Stimulated activated CD4-positive, alpha-beta T cell treated with anti-CD3 and anti-CD28 coated beads, Interleukin-1b, Interleukin-23, amount 100 ng/mL, for 48 hours (primary cell): Measurements from ENCODE around the gene PELI3.
"Not testable (repeated sequence)": the region's sequence is repeated elsewhere in the genome, so short reads cannot be mapped to it uniquely, and the experiment has no call there.

ENCODE experiments used
- DNase-seq: peaks from one replicate; pipeline ENCODE4 v3.0.0-alpha.2; 2020

The PELI3 gene

GRCh38 chr11:66448523-66448922, 18.2 kb upstream of the PELI3 start:
- DNase-seq, result no peak

DNA sequence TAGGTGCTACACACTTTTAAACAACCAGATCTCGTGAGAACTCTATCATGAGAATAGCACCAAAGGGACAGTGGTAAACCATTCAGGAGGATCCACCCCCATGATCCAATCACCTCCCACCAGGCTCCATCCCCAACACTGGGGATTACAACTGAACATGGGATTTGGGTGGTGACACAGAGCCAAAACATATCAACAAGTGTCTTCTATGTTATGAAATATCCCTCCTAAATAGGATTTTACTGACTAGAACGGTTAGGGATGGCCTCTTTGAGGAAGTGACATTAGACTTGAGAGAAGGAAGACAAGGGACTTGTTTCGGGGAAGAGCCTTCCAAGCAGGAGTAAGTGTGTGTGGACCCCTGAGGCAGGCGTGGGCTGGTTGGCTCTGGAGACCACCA, 16.1 kb upstream of the PELI3 start:
- no peak for DNase-seq

GRCh38 chr11:66451663-66452062, 15.0 kb upstream of the PELI3 start:
- no peak for DNase-seq

DNA sequence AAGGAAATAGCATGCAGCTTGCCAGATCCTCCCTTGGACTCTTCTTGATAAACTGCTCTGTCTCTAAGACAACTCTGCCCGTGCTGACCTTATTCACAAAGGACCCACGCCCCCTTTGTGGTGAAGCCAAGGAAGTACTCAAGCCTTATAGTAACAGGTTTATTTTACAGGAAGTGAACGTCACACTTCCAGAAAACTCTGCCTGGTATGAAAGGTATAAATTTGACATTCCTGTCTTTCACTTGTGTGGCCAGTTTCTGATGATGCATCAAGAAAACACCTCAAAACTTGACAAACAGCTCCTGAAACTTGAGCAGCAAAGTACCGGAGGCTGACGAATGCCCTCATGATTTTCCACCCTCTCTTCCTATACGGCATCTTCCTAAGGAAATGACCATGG, 12.5 kb upstream of the PELI3 start:
- no peak for DNase-seq

DNA sequence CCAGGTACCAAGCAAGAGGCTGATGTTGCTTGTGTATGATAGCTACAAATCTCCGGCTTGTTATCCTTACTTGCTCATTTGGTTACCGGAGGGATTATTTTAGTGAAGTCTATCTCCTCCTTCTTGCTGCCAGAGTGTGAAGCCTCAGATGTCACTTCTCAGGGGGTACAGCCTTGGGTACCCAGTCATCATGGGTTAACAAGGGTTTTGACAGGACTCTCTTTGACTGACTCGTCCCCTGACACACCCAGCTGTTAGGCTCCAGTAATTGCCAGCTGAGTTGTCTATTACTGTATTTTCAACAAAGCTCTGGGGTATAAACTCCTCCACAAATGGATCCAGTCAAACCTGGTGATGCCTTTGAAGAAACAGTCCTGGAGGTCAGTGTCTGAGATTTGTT, 11.9 kb upstream of the PELI3 start:
- no peak for DNase-seq

GRCh38 chr11:66457826-66458225, 8.9 kb upstream of the PELI3 start:
- DNase-seq, result no peak

DNA sequence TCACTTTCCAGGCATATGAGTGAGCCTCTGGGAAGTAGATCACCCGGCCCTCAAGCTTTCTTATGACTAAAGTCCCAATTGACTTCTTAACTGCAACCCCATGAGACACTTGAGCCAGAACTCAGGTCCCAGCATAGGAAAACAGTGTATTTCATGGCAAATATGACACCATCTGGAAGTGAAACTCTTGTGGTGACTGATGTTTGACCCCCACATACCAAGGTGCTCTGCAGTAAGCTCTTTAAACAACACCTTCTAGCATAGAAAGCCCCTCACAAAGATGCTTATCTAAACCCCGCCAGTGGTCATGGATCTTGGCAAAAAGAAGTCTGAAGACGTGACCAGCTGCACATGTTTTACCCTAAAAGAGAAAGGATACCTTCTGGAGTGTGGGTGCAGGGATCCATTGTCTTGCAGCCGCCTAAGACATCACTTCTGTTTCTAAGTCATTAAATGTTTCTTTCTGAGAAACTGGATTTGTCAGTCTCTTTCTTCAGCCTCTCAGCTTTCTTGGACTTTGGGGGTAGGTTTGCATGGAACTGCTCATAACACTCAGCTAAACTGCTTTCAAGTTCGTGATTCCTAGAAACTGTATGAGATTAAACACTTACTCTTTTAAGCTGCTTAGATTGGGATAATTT, 7.4 kb upstream of the PELI3 start:
- no peak for DNase-seq

GRCh38 chr11:66462010-66462409, 4.7 kb upstream of the PELI3 start:
- DNase-seq, result no peak

- DNase-seq, result no peak
Measured at GRCh38 chr11:66462911-66463310, 3.8 kb upstream of the PELI3 start.

- DNase-seq, result not testable (repeated sequence)
Measured at GRCh38 chr11:66464116-66464515, 2.6 kb upstream of the PELI3 start.

- no peak for DNase-seq
Measured at GRCh38 chr11:66464916-66465315, 1.8 kb upstream of the PELI3 start.

DNA sequence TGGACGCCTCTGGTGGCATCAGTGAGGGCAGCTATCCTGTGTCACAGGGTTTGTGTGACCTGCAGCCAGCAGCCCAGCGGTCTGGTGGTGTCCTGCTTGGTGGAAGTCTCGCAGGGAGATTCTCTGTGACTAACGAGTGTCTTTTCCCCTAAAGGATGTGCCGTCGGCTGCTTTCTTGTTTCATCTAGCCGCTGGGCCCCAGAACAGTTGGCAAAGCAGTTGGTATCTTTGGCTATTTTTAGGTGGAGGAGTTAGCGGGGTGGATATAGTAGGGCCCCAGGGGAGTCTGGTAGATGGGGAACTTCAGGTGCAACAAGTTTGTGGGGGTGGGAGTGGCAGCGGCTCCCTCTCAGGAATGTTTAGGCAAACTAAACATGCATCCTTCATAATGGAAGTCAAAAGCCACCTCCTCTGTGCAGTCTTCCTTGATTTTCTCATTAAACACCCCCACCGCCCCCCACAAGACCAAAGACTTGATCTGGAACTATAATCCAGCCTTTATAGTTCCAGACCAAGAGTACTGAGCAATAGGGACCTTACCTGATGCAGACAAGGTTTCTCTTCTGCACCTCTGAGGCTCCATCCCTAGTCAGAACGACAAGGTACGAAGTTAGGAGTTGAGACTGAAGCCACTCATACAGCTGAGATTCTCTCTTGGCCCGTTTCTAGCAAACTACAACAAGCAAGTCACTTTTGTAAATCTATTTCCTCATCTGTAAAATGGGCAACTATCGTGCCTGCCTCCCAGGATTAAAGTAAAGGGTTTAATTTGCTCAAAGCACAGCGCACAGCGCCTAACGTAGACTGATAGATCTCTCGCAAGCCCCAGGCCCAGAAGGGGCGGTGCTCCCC, 1.1 kb upstream of the PELI3 start:
- DNase-seq, result no peak

DNA sequence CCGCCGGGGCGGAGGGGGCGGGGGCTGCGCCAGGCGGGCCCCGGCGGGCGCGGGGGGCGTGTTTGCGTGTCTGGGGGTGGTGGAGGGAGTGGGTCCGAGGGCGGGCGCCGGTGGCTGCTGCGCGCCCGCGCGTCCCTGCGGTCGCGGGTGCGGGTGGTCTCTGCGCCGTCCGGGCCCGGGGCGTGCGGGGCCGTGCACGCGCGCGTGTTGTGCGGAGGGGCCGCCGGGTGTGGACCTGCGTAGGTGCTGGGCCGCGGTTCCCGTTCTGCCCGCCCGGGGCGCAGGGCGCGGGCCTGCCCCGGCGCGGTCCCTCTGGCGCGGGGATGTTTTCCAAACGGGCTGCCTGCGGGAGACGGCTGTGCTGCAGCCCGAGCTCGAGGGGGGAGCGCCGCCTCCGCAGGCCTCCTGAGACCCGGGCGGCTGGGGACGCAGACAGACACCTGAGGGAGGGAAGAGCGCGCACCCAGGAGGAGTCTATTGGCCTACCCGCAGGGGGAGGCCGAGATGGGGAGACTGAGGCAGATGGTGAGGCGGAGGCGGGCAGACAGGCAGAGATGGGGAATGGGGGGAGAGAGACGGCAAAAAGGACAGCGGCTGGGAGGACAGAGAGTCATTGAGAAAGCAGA, 442 bp downstream of the PELI3 start:
- peak; percentile 41 for DNase-seq

DNA sequence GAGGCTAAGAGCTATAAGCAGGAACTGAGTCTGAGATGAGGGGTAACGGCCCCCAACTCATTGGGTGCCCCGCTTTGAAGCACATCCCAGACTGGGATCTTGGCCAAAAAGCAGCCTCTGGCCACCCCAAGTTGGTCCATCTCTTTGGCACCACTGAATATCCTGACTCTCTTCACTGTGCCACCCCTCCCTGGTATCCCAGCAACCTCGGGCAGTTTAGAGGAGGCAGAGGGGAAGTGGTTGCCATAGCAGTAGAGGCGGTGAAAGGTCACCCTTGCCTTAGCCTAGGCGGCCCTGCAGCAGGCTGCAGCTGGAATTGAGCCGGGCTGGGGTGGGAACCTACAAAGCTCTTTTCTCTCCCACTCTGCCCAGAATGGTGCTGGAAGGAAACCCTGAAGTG, 1.1 kb downstream of the PELI3 start:
- no peak for DNase-seq

- DNase-seq, result no peak
Measured at GRCh38 chr11:66468691-66469090, 2.0 kb downstream of the PELI3 start.

GRCh38 chr11:66469441-66469840, 2.7 kb downstream of the PELI3 start:
- DNase-seq, result no peak

GRCh38 chr11:66470015-66470414, 3.3 kb downstream of the PELI3 start:
- no peak for DNase-seq

- no peak for DNase-seq
Measured at GRCh38 chr11:66471142-66471541, 4.4 kb downstream of the PELI3 start.

DNA sequence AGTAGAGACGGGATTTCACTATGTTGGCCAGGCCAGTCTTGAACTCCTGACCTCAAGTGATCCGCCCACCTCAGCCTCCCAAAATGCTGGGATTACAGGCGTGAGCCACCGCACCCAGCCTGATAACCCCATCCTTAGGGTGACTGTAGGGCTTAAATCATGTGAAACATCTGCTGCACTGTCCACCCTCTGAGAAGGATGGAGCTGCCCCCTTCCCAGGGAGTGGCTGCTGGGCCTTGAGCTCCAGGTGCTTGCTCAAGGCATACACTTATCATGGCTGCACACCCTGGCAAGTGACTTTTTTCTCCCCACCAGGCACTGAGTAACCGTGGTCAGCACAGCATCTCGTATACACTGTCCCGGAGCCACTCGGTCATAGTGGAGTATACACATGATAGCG, 5.3 kb downstream of the PELI3 start:
- no peak for DNase-seq

DNA sequence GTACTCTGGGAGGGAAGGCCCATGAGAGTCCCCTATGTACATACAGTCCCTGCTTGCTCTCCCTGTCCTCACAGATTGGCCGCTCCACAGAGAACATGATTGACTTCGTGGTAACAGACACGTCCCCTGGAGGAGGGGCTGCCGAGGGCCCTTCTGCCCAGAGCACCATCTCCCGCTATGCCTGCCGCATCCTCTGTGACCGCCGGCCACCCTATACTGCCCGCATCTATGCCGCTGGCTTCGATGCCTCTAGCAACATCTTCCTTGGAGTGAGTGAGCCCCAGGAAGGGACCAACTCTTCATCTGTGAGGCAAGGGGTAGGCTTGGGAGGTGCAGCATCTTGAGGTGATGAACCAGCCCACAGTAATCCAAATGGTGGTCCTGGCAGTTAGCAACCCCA, 6.5 kb downstream of the PELI3 start:
- no peak for DNase-seq

GRCh38 chr11:66473608-66474515, 7.2 kb downstream of the PELI3 start:
- DNase-seq, result no peak

- no peak for DNase-seq
Measured at GRCh38 chr11:66475349-66476172, 8.9 kb downstream of the PELI3 start.
